NB4 (cell line): ENCODE data around the gene C14orf119.

Experiments
- CTCF ChIP-seq: IDR thresholded peaks from one replicate; pipeline ENCODE4 v1.5.1; 2012; ENCODE audit warnings: low read depth, low read length
- MAX ChIP-seq: IDR thresholded peaks from 2 replicates; pipeline ENCODE4 v1.6.1; 2011; ENCODE audit warnings: low read depth, low read length
- POLR2A ChIP-seq: IDR thresholded peaks from 2 replicates; pipeline ENCODE4 v1.6.1; 2011; ENCODE audit warnings: mild to moderate bottlenecking; ENCODE audit not compliant: insufficient read length; ENCODE audit errors: extremely low read depth

- TF ChIP-seq CTCF (peak; percentile 8), POLR2A (no peak), MAX (no peak)
Measured at GRCh38 chr14:23093991-23094665, 1.2 kb upstream of the C14orf119 start.
